Subcutaneous adipose tissue (tissue), 4 donors: Measurements from ENCODE around the gene FRY. TPM values are rescaled to one million over a fixed set of nuclear protein-coding genes. Genes with fewer than 3 reads are reported as not detected.

ENCODE experiments used
- total RNA-seq, 4 donors: library from RNA; depleted of rRNA; stranded (reverse); fragments of >200 nt; gene quantifications; one replicate each; pipeline ENCODE4 v1.1.0, GENCODE V29; 2016
- TF ChIP-seq, protein P1 (sequence below): fragments of 450-650 bp; IDR thresholded peaks from one replicate; pipeline ENCODE4 v1.5.1; 2016; ENCODE audit warnings: low read depth, mild to moderate bottlenecking, control low read depth, antibody characterized with exemption, moderate library complexity

The FRY gene
- total RNA-seq, 4 donors from 2014 or later, result 26.2 to 71.6 (median 41.1) TPM

DNA sequence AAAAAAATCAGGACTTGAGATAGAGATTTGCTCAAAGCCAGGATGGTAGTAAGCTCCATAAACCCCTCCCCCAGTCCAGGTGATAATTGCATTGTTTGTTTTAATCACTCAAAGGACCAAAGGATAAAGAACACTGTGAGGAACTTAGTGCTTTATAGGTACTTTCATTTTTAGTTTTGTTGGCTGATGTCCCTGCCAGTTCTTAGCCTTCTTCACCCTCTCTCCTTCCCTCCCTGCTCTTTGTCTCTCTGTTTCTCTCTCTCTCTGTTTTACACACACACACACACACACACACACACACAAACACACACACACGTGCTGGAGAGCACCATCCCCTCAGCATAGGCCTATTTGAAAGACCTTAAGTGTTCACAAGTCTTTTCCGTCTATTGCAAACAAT, 5.2 kb downstream of the FRY start:
- TF ChIP-seq, protein P1, sequence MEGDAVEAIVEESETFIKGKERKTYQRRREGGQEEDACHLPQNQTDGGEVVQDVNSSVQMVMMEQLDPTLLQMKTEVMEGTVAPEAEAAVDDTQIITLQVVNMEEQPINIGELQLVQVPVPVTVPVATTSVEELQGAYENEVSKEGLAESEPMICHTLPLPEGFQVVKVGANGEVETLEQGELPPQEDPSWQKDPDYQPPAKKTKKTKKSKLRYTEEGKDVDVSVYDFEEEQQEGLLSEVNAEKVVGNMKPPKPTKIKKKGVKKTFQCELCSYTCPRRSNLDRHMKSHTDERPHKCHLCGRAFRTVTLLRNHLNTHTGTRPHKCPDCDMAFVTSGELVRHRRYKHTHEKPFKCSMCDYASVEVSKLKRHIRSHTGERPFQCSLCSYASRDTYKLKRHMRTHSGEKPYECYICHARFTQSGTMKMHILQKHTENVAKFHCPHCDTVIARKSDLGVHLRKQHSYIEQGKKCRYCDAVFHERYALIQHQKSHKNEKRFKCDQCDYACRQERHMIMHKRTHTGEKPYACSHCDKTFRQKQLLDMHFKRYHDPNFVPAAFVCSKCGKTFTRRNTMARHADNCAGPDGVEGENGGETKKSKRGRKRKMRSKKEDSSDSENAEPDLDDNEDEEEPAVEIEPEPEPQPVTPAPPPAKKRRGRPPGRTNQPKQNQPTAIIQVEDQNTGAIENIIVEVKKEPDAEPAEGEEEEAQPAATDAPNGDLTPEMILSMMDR, result no peak

DNA sequence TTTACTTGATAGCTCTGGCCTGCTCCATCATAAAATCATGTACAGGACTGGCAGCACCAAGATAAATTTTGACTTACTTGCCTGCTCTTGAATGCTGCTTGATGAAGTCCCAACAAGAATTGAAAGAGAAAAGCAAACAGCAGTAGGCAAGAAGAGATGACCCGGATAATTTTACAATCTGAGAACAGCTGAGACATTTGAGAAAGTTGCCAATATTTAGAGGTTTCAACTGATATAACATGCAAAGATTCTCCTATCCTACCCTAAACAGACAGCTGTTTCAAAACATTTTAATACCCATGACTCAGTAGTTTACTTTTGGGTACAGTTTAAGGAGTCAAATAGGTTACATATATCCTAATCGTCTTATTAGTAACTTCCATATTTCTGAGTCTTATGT, 5.9 kb downstream of the FRY start:
- TF ChIP-seq, protein P1, result no peak

DNA sequence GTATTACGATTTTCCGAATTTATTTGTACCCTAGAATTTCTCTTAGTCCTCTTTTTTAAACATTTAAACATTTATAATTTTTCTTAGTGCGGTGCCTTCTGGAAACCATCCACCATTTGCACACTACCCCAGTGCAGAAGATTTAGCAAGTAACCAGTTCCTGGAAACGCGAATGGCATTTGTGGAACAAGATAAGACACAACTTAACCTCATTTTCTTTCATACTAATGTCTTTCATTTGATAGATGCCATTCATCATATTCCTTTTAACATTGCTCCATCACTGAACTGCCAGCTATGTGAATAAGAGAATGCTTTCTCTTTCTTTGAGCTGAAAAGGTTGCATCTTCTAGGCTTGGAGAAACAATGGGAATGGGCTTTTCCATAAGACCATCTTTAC, 6.8 kb downstream of the FRY start:
- TF ChIP-seq, protein P1, result no peak

DNA sequence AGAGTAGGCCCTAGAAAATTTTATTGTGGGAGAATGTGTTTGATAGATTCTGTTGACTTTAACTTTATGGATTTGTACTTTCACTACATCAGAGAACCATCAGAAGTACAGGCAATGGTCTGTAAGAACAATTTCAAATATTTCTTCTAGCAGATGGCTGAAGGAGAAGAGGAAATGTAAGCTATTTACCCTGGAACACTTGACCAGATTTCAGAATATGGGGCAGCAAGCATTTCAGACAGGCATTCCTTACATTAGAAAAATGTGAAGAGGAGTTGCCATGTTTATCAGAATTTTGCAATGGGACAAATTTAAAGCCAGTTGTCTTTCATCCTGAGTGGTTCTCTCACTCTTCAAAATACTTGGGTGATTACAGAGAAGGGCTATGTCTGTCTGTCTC, 7.5 kb downstream of the FRY start:
- TF ChIP-seq, protein P1, result no peak

DNA sequence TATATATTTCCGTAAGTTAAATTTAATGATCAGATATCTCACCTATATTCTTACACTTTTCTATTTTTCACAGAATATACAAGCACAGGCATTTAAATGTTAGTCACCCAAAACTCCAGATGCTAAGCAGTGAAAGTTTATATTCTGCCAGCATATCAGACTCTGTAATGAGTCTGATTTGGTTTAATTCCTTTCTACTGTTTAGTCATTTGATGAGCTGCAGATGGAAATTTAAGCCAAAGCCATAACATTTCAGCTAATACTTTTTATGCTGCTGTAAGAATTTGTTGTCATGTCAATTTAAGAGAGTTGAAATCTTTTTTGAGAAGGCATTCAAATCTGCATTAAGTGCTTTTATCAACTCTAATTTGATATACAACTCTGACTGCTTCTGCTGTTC, 8.0 kb downstream of the FRY start:
- TF ChIP-seq, protein P1, result no peak

DNA sequence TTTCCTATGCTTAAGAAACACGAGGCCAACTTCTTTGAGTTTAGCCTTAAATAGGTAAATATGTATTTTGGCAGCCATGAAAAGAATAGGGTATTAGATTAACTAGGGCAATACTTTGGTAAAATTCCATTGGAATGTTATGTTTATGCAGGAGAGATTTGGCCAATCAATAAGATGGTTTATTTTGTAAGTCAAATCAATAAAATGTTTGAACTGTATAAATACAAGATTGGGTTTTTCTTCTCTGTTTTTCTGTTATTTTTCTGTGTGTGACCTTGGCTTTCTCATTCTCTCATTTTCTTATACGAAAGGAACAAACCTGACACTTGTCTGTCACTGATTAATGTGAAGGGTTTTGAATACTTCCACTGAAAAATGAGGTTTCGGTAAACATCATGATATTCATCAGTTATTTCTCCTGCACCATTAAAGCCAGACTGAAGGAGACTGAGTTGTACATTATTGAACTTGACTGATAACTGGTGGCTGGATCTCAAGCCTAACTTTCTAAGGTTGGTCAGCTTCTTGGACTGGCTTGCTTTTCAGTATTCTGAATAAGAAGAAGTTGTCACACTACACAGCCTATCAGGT, 8.6 kb downstream of the FRY start:
- TF ChIP-seq, protein P1, result no peak

DNA sequence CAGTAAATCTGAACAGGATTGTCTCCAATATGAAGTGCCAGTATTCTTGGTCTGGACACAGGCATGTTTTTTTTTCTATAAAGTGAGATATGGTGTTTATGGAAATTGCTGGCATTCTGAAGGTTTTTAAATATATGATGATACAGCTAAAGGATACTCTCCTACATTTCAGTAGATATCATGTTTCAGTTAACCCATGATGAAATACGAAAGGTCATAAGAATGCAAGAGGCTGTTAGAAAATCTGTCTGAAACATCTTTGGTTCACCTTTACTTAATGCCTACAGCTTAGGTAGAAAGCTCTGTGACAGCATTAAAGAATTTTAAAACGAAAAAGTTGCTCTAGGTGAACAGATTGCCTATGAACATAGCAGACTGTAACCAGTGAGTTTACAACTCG, 9.1 kb downstream of the FRY start:
- TF ChIP-seq, protein P1, result no peak

DNA sequence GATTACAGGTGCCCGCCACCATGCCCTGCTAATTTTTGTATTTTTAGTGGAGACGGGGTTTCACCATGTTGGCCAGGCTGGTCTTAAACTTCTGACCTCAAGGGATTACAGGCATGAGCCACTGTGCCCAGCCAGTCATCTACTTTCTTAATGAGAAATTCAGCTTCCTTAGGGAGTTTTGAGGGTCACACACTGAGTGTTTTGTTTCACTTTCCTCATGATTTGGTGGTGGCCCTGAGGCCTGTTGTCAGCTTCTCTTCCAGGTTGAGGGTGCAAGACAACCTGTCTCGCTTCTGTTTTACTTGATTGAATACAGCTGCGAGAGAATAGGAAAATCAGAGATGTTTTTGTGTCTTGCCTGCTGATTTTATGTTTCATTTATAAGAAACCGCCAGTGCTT, 9.9 kb downstream of the FRY start:
- TF ChIP-seq, protein P1, result no peak
